Transverse colon (tissue), 4 donors: ENCODE measurements around the gene GALNT12. TPM values are rescaled to one million over a fixed set of nuclear protein-coding genes. Genes with fewer than 3 reads are reported as not detected.

Experiments used
- DNase-seq: peaks from one replicate; pipeline ENCODE4 v3.0.0-alpha.2; 2019
- H3K27ac ChIP-seq, 4 donors: fragments of 200-600 bp; sonication (generic); 2 replicates each; pipeline ENCODE4 v1.5.1; 2016 to 2018; ENCODE audit warnings: inconsistent platforms in 4 of 4
- H3K27me3 ChIP-seq: fragments of 200-600 bp; sonication (generic); 2 replicates; pipeline ENCODE4 v1.5.1; 2017; ENCODE audit warnings: inconsistent platforms
- H3K36me3 ChIP-seq, 4 donors: fragments of 200-600 bp; sonication (generic); 2 replicates each; pipeline ENCODE4 v1.5.1; 2017 to 2019; ENCODE audit warnings: inconsistent platforms in 4 of 4
- H3K4me1 ChIP-seq, 4 donors: fragments of 200-600 bp; sonication (generic); 2 replicates each; pipeline ENCODE4 v1.5.1; 2017 to 2020; ENCODE audit warnings: inconsistent platforms in 4 of 4
- H3K4me3 ChIP-seq, 4 donors: fragments of 200-600 bp; sonication (generic); 1 replicate in 1 of 4; 2 replicates in 3 of 4; pipeline versions ENCODE4 v1.5.1 to v1.6.1; 2017 to 2019; ENCODE audit warnings: inconsistent platforms in 4 of 4
- H3K9me3 ChIP-seq, 2 donors: fragments of 200-600 bp; sonication (generic); 2 replicates each; pipeline ENCODE4 v1.5.1; 2017 to 2019; ENCODE audit warnings: inconsistent platforms in 2 of 2
- EP300 ChIP-seq: sonication (generic); formaldehyde crosslinking; IDR thresholded peaks from one replicate; pipeline ENCODE4 v1.6.1; 2017; ENCODE audit warnings: antibody characterized with exemption, low read depth
- POLR2A ChIP-seq: fragments of 450-650 bp; IDR thresholded peaks from one replicate; pipeline ENCODE4 v1.6.1; 2016; ENCODE audit warnings: antibody characterized with exemption, mild to moderate bottlenecking, moderate library complexity
- POLR2AphosphoS5 ChIP-seq, 3 donors: sonication (generic); formaldehyde crosslinking; IDR thresholded peaks; one replicate each; pipeline ENCODE4 v1.6.1; 2016; ENCODE audit warnings: antibody characterized with exemption in 3 of 3
- WGBS, 2 donors: methylation state at CpG; one replicate each; pipeline ENCODE4 v1.1.5; 2018; ENCODE audit warnings: low coverage in 1 of 2; 5-methylcytosine and 5-hydroxymethylcytosine counted together
- in situ Hi-C, 4 donors: fragments of 200-750 bp; cut with MboI; loops; one replicate each; pipeline versions ENCODE4 v1.15.0 to v1.15.1; 2017; ENCODE audit warnings: low sequenced_read_pairs in 3 of 4, low pct_ligation_motif_present in 1 of 4, low pct_unique_long_range_greater_than_20kb in 1 of 4
- intact Hi-C: fragments of 100-400 bp; cut with DNase I; formaldehyde crosslinking; loops from one replicate; pipeline ENCODE4 v1.15.1; 2023; ENCODE audit warnings: low total_unique reads
- total RNA-seq, 4 donors: library from RNA; depleted of rRNA; stranded (reverse); fragments of >200 nt; gene quantifications; one replicate each; pipeline ENCODE4 v1.1.0, GENCODE V29; 2016
- TF ChIP-seq, protein P1 (sequence below), 5 experiments: fragments of 200-600 bp in 3 of 5; fragments of 450-650 bp in 2 of 5; sonication (generic) in 3 of 5; IDR thresholded peaks; 1 replicate in 2 of 5; 2 replicates in 3 of 5; pipeline ENCODE4 v1.5.1; 2016 to 2017; ENCODE audit warnings: antibody characterized with exemption in 5 of 5, inconsistent platforms in 3 of 5, mild to moderate bottlenecking in 2 of 5, moderate library complexity in 1 of 5

Gene GALNT12
- total RNA-seq, 4 donors from 2014 or later: 79.7 to 174 (median 120) TPM

DNA sequence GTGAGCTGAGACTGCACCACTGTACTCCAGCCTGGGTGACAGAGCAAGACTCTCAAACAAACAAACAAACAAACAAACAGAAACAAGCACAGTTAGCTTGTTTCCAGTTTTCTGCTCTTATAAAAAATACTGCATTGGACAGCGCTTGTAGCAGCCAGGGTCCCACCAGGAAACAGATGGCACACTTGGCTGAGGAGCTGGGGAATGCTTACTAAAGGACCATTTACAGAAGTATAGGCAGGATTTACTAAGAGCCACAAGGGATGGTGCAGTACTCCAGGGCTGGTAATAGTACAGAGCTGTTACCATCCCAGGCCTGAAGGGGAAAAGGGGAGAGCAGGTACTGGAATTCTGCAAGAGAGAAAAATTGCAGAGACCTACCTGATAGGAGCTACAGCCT is 5.9 kb upstream of the GALNT12 start:
- peaks cover 0 to 7% of the 10 kb centered on the region in 2 donors for H3K9me3 ChIP-seq
- no peaks in the 10 kb centered on the region for H3K27me3 ChIP-seq
- in situ Hi-C loops (no loop called here), intact Hi-C loops (no loop called here)
- H3K4me1 ChIP-seq: peaks cover 9 to 37% (median 26%) of the 10 kb centered on the region in 4 donors
- H3K36me3 ChIP-seq: no peaks in the 10 kb centered on the region
- DNase-seq: no peak
- TF ChIP-seq EP300: no peak
- no peak for TF ChIP-seq POLR2A
- TF ChIP-seq POLR2AphosphoS5 (IDR thresholded peaks at IDR 0.05): no peak
- TF ChIP-seq, protein P1, sequence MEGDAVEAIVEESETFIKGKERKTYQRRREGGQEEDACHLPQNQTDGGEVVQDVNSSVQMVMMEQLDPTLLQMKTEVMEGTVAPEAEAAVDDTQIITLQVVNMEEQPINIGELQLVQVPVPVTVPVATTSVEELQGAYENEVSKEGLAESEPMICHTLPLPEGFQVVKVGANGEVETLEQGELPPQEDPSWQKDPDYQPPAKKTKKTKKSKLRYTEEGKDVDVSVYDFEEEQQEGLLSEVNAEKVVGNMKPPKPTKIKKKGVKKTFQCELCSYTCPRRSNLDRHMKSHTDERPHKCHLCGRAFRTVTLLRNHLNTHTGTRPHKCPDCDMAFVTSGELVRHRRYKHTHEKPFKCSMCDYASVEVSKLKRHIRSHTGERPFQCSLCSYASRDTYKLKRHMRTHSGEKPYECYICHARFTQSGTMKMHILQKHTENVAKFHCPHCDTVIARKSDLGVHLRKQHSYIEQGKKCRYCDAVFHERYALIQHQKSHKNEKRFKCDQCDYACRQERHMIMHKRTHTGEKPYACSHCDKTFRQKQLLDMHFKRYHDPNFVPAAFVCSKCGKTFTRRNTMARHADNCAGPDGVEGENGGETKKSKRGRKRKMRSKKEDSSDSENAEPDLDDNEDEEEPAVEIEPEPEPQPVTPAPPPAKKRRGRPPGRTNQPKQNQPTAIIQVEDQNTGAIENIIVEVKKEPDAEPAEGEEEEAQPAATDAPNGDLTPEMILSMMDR (IDR thresholded peaks at IDR 0.05): no peak
- no peak overlapping the region for H3K4me3 ChIP-seq
- H3K27ac ChIP-seq: no peak overlapping the region
- 89% methylated on average over 1 of the region's 1 CpG; no CpG with 5 or more reads in 1 of the 2 donors for WGBS, 2 donors

DNA sequence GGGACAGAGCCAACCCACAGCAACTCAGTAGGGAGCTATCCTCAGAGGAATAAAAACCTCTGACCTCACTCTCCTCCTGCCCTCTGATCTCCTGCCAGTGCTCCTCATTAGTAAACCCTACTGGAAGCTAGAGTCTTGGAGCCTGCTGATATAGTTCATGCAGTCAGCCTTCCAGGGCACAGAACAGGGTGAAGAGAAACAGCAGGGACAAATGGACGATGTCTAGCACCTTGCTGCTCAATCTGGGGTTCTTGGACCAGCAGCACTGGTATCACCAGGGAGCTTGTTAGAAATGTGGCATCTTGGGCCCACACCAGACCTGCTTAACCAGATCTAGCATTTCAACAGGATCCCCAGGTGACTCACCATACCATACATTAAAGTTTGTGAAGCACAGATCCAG is 5.5 kb upstream of the GALNT12 start:
- Histone ChIP-seq H3K4me1 (peaks cover 13 to 38% (median 27%) of the 10 kb centered on the region in 4 donors), H3K9me3 (peaks cover 0 to 7% of the 10 kb centered on the region in 2 donors), H3K27ac (no peak overlapping the region), H3K27me3 (no peaks in the 10 kb centered on the region), H3K4me3 (no peak overlapping the region), H3K36me3 (no peaks in the 10 kb centered on the region)
- TF ChIP-seq, protein P1 (IDR thresholded peaks at IDR 0.05): no peak
- TF ChIP-seq POLR2A (no peak), POLR2AphosphoS5 (IDR thresholded peaks at IDR 0.05) (no peak), EP300 (no peak)
- in situ Hi-C loops (no loop called here), intact Hi-C loops (no loop called here)
- DNase-seq: no peak
- 81% methylated on average over 1 of the region's 1 CpG; no CpG with 5 or more reads in 1 of the 2 donors for WGBS, 2 donors

DNA sequence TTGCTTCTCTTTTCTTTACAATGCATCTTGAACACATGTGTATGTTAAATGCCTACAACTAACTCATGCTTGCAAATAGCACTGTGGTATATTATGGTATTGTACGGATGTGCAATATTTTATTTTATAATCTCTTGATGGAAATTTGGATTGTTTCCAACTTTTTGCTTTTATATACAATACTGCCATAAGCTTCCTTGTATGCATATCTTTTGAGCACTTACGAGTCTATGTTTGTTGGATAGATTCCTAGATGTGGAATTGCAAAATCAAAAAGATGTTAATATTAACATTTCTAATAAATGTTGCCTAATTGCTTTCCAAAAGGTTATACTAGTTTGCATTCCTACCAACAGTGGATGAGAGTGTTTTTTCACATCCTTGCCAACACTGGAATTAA is 3.4 kb upstream of the GALNT12 start:
- Histone ChIP-seq H3K36me3 (no peaks in the 10 kb centered on the region), H3K27ac (peak overlapping the region in 3 of 4 donors; percentile 88 to 89 (median 89)), H3K4me1 (peaks cover 15 to 48% (median 40%) of the 10 kb centered on the region in 4 donors), H3K9me3 (no peaks in the 10 kb centered on the region), H3K27me3 (no peaks in the 10 kb centered on the region), H3K4me3 (no peak overlapping the region)
- DNase-seq: no peak
- WGBS, 2 donors: 11 to 15% methylated on average over 2 of the region's 2 CpGs
- no peak for TF ChIP-seq EP300
- TF ChIP-seq, protein P1 (IDR thresholded peaks at IDR 0.05): peak in 1 of 5 experiments; percentile 32
- in situ Hi-C loops (no loop called here), intact Hi-C loops (no loop called here)

DNA sequence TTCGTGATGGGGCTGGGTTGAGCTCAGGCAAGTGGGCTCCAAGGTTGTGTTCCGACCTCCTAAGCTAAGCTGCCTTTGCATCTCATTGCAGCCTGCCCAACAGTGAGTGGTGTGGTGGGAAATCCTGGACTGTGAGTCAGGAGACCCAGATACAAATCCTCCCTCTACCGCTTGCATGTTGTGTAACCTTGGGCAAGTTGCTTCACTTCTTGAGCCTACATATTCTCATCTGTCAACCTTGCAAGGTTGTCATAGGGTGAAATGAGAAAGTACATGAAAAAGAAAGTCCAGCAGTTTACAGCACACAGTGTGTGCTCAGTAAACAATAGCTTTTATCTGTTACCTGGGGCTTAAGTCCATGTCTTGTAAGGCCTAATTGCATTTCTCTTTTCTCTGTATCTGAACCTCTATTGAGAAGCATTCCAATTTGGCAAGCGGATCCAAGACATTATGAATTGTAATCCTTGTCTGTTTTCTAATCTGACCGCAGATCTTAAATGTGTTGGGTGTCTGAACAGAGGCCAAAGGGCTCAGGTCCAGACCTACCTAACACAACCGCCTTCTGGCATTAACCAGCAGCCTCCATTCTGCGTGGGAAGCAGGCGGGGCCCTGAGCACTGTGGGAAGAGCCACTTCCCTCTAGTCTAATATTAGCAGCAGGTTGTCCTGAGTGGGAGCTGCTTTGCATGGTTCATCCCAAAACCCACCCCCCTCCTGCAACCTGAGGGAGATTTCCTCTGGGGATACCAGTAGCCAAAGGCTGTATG is 1.8 kb upstream of the GALNT12 start:
- Histone ChIP-seq H3K9me3 (no peaks in the 10 kb centered on the region), H3K4me3 (peak overlapping the region in 1 of 4 donors; percentile 94), H3K27me3 (no peaks in the 10 kb centered on the region), H3K4me1 (peaks cover 18 to 64% (median 56%) of the 10 kb centered on the region in 4 donors), H3K27ac (peak overlapping the region; percentile 82 to 89 (median 88)), H3K36me3 (no peaks in the 10 kb centered on the region)
- TF ChIP-seq POLR2A (no peak), POLR2AphosphoS5 (IDR thresholded peaks at IDR 0.05) (peak in 2 of 3 donors; percentile 38 to 50)
- no peak for DNase-seq
- 63 to 65% methylated on average over 4 to 8 of the region's 8 CpGs for WGBS, 2 donors
- in situ Hi-C loops: no loop called here
- intact Hi-C loops: no loop called here
